ENCODE measurements around the gene ADAMTS12.

ADAMTS12 gene

DNA sequence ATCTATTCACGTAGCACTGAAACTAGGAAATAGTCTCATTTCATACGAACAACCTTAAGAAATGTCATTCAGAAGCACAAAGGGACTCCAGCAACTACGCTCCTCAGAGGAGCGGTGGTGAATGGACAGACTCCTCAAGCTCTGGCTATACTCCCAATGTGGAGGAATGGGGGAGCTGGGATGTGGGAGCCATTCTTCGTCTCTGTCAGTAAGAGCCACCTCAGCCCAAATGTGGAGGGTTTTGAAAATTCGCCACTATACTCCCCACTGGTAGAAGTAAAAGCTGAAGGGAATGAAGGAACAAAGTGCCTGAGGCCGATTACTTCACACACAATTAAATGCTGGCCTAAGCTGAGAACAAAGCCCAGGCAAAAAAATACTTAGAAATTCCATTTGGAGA lies 96.3 kb downstream of the ADAMTS12 start:
- no peak for DNase-seq

DNA sequence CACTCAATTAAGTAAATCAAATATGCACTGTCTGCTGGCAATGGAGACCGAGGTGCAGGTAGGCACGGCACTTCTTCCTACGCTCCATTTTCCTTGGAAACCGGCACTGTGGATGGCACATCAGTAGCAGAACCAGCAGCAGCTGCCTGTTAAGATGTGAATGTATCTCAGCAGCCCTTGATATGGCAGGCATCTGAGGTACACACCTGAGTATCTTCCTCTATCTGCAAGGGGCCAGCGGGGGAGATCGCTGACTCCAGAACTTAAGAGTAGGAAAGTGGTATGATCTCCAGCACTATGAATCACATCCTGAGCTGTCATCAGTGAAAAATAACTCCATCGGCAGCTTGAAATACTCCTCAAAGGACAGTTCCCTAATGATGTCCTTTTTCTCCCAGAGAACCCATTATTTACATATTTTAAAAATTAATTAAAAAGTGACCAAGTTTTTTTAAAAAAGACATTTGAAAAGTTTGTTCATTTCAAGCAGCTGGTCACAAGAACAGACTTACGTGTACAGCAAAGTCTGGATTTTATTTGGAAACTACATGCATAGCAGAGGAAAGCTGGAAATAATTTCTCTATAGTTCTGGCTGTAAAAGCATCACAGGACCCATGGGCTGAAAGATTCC lies 97.1 kb downstream of the ADAMTS12 start:
- DNase-seq = no peak

DNA sequence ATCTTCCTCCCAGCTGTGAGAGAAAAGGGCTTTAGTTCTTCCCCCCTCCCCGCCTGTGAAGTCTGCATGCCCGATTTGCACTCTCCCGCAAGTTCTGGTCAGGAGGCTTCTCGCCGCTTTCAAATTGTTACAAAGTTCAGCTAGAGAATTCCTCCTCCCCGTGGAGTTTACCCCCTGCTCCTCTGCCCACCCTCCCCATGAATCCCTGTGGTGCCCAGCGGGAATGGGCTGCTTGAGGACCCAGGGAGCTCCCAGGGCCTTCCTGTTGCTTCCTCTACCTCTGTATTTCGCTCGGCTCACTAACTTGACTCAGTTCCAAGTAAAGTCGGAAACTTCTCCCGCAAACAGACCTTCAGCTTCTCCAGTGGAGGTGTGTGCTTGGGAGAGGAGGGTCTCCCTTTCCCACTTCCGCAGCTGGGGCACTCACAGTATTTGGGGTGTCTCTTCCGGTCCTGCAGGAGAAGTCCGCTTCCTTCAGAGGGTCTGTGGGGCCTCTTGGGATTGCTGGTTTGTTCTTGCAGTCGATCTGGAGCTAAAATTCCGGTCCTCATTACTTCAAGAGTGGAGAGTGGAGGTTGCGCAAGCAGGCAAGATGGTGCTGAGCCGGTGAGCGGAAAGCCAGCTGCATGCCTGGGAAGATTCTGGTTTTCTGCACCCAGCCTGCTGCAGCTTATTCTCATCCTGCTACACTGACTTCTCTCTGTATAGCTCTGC lies 97.8 kb downstream of the ADAMTS12 start:
- DNase-seq = no peak

DNA sequence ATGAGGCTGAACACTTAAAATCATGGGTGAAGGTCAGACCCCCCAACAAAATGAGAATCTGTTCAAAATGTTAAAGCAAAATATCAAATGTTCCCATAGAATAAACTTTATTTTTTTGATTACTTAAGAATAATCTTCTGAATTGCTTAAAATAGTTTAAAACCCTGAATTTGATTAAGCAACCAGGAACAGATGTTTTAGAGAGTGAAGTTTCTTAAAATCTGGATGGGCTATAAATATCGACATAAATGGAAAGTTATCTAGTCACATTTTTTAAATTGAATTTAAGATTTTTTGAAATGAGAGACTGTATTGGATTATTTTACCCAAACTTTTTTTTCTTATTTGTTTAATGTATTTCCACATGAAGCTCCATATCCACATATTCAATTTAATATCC lies 98.5 kb downstream of the ADAMTS12 start:
- DNase-seq = no peak

DNA sequence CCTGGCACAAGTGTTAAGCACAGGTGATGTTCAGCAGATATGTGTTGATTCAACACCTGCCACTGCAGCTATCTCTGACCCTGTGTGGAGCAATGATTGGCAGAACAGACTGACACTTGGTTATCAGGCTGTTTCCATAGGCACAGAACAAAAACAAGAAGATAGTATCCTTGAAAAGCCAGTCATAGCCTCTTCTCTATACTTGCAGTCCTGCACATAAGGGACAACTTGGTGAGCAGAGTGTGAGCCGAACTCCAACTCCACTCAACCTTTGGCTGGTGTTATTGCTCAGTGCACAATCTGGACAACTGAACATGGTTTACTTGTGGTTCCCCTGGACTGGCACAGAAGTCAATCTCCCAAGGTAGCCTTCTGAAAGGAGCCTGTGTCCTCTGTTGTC lies 99.2 kb downstream of the ADAMTS12 start:
- DNase-seq = no peak

DNA sequence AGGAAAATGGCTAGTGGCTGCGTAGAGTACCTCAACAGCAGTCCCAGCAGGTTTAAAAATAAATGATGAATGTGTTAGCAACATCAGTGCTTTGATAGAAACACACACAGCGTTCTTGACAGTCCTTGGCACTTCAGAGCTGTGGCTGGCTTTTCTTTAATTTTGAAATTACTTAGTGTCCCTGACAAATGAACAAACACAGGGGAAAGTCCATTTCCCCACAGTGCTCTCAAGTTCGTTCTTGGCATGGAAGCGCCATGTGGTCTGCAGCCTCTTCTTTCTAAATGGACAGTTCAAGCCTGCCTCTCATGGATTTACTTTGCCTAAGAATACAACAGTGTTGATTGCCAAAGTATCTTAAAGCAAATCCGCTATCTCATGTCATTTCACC lies 102.2 kb downstream of the ADAMTS12 start:
- no peak for DNase-seq

DNA sequence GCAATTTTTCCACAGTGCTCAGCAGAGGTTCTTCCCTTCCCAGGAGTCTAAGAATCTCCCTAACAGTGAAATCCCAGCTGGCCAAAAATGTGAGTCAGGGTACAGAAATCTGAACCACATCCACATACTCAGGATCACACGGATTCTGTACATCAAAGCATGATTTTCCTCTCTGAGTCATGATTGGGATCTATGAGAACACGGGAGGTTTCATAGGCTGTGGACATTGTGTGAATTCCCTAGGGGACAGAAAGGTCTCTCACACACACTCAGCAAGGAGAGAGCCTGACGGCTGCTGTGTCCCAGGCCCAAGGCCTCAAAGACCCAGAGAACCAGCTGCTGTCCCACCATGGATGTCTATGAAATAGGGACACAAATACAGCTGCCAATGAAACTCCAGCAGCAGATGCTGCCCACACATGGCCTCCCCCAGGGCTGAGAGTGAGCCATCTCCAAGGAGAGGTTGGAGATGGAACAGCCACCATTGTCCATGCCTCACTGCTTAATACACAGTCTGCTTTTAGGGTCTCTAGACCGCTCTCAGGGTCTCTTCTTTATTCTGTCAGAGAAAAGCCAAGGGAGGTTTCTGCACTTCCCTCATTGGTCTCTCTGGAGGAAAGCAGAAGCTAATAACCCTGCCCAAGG lies 102.7 kb downstream of the ADAMTS12 start:
- DNase-seq = no peak

DNA sequence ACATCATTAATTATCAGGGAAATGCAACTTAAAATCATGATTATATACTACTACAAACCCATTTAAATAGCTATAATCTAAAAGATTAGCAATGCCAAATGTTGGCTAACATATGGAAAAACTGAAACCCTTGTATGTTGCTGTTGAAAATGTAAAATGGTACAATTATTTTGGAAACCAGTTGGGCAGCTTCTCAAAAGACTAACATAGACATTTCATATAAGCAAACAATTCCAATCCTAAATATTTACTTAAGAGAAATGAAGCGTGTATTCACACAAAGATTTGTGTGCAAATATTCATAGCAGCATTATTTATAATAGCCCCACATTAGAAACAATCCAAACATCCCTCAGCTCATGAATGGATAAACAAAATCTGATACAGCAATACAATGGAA lies 106.2 kb downstream of the ADAMTS12 start:
- no peak for DNase-seq

DNA sequence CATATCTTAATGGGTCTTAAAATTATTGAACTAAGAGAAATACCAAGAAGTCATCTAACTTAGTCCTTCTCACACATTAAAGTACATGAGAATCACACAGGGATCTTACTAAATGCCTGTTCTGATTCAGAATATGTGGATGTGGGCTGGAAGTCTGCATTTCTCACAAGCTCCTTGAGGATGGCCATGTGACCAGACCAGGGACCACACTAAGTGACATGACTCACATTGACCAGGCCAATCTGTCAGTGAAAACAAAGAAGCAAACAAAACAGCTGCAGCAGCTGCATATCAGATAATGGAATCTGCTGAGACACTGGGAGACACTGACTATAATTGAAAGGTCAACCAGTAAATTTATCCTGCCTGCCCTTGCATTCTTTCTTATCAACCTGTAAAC lies 110.5 kb downstream of the ADAMTS12 start:
- no peak for DNase-seq

DNA sequence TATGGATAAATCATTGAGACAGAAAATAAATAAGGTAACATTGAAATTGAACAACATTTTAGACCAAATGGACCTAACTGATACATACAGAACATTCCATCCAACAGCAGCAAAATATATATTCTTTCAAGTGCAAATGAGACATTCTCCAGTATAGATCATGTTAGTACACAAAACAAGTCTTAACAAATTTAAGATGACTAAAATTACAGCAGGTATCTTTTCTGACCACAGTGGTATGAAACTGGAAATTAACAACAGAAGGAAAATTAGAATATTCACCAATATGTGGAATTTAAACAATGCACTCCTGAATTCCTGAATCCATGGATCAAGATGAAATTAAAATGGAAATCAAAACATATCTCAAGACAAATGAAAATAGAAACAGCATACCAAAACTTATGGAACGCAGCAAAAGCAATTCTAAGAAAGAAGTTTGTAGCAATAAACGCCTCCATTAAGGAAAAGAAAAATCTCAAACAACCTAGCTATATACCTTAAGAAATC lies 115.6 kb downstream of the ADAMTS12 start:
- DNase-seq = no peak

DNA sequence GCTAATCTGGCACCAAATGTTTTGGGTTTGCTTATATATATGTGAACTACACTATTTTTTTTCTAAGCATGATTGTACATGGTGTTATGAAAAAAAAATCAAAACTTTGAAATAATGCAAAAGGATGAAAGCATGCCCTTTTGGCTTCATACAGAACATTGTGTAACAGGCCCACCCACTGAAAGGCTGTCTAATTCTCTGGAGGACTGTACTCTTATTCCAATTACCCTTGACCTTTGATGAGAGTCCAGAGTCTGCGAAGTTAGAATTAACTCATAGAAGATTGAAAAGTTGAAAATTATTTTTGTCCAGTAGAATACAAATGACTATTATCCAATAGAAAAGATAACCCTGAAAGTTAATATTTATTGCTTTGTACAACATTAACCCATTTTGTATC lies 117.4 kb downstream of the ADAMTS12 start:
- no peak for DNase-seq

DNA sequence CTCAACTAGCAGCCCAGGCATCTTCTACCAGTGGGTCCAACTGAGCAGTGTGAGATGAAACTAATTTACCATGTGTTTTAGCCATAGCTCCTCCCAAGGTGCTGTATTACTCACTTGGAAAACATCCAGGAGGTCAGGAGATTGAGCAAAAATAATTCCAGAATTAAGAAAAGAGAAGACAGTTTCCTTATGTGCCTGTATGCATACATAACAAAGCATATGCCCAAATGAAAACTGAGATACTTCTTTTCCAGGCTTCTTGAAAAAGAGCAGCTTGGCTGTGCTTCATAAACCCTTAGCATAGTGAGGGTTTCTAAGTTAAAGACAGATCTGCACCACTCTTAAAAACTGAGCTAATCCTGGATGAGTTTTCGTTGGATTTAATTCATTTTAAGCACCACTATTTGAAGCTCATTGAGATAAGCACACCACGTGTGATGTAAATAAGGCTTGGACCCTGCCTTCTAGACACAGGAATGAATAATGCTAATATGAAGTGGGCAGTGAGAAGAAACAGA lies 119.4 kb downstream of the ADAMTS12 start:
- no peak for DNase-seq

DNA sequence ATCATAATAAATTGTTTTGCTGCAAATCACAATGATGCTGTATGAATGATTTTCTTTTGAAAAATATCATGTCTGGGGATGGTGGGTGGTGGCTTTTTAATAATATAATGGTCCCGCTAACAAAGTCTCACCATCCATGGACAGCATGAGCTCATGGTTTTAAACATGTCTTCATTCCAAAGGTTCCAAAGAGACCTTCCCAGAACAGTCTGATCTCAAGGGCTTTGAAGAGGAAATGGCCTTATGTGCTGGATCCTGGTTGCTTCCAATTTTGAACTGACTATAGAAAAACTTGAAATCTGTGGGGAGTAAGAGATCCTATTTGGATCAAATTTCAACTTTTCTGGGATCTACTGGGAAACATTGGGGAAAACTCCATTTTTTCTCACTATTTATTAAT lies 121.8 kb downstream of the ADAMTS12 start:
- DNase-seq = no peak

DNA sequence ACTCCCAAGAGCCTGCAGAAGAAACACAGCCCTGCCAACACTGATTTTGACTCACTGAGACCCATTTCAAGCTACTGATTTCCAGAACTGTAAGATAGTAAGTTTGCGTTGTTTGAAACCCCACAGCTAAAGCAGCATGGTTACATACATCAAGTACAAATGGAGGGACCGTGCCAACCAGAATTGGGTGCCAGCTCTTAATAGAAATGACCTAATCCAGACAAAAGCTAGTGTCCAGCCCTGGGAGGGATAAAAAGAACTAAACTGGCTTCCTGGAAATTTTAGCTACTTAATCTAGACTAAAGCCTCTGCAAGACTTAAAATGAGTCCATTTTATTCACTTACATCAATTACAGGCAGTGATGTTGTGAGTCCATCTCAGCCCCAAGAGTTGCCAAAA lies 122.6 kb downstream of the ADAMTS12 start:
- no peak for DNase-seq

DNA sequence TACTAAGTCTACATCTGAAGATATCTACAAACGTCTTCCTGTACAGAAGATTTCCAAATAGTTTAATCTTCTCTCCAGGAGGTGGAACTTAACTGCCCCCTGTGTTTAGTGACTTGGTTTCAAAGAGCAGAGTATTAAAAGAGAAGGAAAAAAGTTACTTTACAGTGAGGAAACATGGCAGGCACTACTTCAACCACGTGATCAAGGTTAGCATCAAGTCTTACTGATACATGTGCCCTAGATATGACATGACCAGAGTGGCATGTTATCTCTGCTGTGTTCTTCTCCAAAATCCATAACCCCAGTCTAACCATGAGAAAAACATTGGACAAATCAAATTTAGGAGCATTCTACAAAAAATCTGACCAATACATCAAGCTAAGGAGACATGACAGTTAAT lies 125.8 kb downstream of the ADAMTS12 start:
- DNase-seq = no peak

DNA sequence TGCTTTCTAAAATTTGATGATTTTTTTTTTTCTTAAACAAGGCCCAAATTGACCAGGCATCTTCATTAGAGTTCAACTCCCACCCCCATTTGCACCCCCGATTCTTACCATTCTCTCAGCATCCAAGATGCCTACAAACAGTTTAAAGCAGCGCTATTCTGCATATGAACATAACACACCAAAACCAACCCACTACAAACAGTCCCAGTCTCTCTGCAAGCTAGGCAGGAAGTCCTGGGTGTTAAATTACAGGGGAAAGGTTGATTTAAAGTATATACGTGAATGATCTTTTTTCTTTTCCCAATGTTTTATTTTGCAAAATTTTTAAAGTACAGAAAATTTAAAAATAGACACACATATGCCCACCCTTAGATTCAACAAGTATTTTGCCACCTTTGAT lies 127.0 kb downstream of the ADAMTS12 start:
- DNase-seq = no peak

DNA sequence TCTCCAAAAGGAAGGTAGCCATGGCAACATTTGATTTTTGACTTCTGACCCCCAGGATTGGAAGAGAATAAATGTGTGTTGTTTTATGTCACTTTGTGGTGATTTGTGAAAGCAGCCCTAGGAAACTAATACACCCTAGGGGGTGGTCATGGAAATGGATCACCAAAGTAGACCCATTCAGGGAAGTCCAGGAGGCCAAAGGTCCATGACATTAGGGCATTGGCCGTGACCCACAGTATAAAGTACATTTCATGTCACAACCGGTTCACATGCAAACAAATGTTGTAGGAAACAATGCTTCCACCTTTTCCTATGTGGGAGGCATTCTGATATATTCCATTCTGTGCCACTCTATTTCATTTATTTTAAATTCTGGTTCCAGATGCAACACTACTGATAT lies 128.4 kb downstream of the ADAMTS12 start:
- no peak for DNase-seq

DNA sequence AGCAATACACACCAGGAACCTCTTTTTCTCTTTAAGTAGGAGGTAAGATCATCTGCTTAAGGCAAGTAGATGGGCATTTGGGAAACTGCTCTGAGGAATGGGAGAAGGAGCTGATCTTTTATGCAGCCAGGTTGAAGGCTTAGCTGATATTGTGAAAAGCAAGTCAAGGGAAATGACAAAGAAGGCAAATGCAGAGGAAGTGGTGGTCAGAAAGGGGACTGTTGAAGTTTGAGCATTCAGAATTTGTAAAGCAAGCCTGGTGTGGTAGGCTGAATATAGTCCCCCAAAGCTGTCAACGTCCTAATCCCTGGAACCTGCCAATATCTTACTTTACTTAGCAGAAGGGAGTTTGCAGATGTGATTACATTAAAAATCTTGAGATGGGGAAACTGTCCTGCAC lies 128.9 kb downstream of the ADAMTS12 start:
- DNase-seq = no peak

DNA sequence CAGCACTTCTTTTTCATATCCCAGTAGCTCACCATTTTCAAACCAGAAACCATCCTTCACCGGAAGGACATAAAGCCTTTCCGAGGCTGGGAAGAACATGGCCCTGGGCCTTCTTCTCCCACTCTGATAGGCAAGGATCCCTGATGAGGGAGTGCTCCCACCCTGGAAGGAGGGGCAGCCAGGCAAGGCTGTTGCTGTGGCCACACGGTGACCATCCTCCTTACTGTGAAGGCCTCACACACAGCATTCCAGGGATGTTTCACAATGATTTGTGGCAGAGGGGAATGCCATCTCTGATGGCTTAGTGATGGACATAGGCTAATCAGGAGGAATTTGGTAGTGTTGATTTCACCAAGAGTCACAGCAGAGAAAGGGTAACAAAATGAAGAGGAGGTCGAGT lies 130.7 kb downstream of the ADAMTS12 start:
- no peak for DNase-seq

DNA sequence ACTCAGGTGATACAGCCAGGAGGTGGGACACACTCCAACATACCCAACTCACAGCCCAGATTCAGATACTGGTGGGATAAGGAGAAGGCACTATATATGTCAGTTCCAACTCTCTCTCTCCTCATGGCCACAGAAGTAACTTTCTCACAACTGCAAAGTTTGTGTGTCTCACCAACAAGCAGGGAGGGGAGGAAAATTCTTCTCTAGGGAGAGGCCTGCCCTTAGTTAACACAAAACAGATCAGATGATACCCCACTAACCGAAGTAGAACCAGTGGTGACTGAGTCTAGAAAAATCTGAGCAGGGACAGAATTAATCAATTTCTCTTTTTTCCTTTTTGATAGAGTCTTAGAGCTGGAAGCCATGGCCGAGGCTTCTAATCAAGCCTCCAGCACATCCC lies 133.1 kb downstream of the ADAMTS12 start:
- DNase-seq = no peak

DNA sequence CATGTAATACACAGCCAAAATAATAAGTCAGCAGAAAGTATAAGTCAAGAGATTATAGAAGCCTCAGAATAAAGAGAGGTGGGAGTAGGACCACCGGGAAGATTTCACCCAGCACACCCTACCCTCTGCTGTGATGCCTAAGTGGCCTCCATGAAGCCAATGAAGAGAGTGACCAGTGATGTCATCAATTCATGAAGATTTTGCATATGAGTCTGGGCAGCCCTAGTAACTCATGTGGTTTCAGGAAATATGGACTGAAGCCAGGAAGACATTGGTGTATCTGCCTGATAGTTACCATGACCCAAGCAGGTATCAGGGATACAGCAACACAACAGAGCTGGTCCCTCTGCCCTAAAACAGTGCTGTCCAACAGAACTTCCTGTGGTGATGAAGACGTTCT lies 135.3 kb downstream of the ADAMTS12 start:
- DNase-seq = no peak

DNA sequence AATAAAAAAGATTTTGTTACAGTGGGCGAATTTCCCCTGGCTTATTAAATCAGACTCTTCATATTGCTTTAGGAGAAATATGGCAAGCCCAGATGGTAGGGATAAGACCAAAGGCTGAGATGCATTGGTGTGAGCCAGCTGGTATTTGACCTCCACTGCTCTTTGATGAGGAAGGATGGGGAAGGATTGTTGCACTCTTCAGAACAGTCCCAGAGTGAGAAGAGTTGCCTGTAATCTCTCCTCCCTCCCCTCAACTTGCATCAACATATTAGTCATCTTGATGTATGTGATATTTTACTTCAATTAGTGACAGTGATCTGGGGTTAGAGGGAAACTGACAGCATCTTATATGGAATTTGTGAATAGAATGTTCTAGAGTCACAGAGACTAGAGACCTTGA lies 136.6 kb downstream of the ADAMTS12 start:
- no peak for DNase-seq

DNA sequence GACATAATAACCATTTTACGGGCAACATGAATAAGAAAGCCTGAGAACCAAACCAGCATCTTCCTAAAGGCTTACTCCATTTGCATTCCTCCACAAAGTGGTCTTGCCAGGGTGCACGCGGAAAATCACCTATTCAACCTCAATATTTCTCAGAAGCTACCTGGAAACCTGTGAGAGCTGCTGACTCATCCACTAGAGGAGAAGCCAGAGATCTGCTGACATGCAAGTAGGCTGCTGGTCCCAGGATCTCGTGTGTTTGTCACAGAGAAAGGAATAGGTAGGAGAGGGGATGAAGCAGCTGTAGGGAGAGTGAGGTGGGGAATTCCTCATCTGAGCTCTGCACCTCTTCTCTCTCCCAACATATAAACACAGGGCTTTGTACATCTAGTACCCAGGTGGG lies 138.1 kb downstream of the ADAMTS12 start:
- no peak for DNase-seq

DNA sequence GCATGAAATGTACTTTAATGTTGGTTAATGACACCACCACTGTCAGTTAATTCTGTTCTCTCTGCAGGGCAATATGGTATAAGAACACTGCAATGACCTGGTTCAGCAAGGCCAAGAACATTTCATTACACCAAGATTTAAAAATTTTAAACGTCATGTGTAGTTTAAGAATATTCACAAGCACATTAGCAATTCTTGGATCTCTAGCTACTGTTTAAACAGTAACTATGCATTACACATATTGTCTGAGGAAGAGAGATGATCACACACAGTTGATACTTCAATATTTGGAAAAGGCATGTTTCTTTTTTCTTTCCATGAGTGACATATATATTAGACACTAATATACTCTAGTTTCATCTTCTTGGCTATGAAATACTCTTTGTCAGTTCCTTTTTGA lies 143.0 kb downstream of the ADAMTS12 start:
- no peak for DNase-seq
